RWPE2 (cell line): ENCODE results near the gene GSDME.

Experiments used
- ATAC-seq: fragments of 200-7000 bp; cut with Tn5 transposase; 3 replicates; pipeline ENCODE4 v1.9.1; 2021; ENCODE audit warnings: low read depth
- DNase-seq: peaks from one replicate; pipeline ENCODE4 v3.0.0-alpha.2; 2020; ENCODE audit warnings: low spot score
- H3K27ac ChIP-seq: fragments of 450-650 bp; 2 replicates; pipeline ENCODE4 v1.5.1; 2017; ENCODE audit warnings: mild to moderate bottlenecking; ENCODE audit not compliant: poor library complexity, severe bottlenecking
- H3K27me3 ChIP-seq: fragments of 250-450 bp; sonication (Bioruptor Pico); 2 replicates; pipeline ENCODE4 v1.5.1; 2021; ENCODE audit warnings: mild to moderate bottlenecking, moderate library complexity; ENCODE audit not compliant: insufficient read depth, poor library complexity, severe bottlenecking
- H3K36me3 ChIP-seq: fragments of 250-450 bp; sonication (Bioruptor Pico); 2 replicates; pipeline ENCODE4 v1.5.1; 2020; ENCODE audit warnings: low read depth, mild to moderate bottlenecking, moderate library complexity
- H3K4me1 ChIP-seq: fragments of 250-450 bp; sonication (Bioruptor Pico); 2 replicates; pipeline ENCODE4 v1.5.1; 2021; ENCODE audit warnings: mild to moderate bottlenecking, moderate library complexity; ENCODE audit not compliant: insufficient read depth, poor library complexity, severe bottlenecking
- H3K4me3 ChIP-seq: fragments of 250-450 bp; sonication (Bioruptor Pico); 2 replicates; pipeline ENCODE4 v1.5.1; 2021; ENCODE audit warnings: mild to moderate bottlenecking, moderate library complexity; ENCODE audit not compliant: severe bottlenecking
- H3K9me3 ChIP-seq: fragments of 250-450 bp; sonication (Bioruptor Pico); 2 replicates; pipeline ENCODE4 v1.5.1; 2021; ENCODE audit warnings: mild to moderate bottlenecking, moderate library complexity; ENCODE audit not compliant: severe bottlenecking
- CTCF ChIP-seq: fragments of 450-650 bp; IDR thresholded peaks from one replicate; pipeline ENCODE4 v1.5.1; 2017; ENCODE audit warnings: mild to moderate bottlenecking, moderate library complexity; ENCODE audit not compliant: poor library complexity, severe bottlenecking

GSDME gene

GRCh38 chr7:24700521-24701260 lies 56.6 kb downstream of the GSDME start:
- TF ChIP-seq CTCF, result no peak

GRCh38 chr7:24698531-24699266 lies 58.6 kb downstream of the GSDME start:
- Histone ChIP-seq H3K36me3 (peaks cover 39% of the 10 kb centered on the region), H3K27me3 (no peaks in the 10 kb centered on the region), H3K4me3 (no peak overlapping the region), H3K27ac (no peak overlapping the region), H3K9me3 (no peaks in the 10 kb centered on the region), H3K4me1 (peaks cover 26% of the 10 kb centered on the region)
- ATAC-seq (no peak), DNase-seq (no peak)
- no peak for TF ChIP-seq CTCF

More at GRCh38 chr7:24700521-24701260, 56.6 kb downstream of the GSDME start:
- Histone ChIP-seq H3K4me1 (peaks cover 26% of the 10 kb centered on the region), H3K27me3 (no peaks in the 10 kb centered on the region), H3K36me3 (peaks cover 50% of the 10 kb centered on the region), H3K27ac (peak overlapping the region; percentile 49), H3K4me3 (no peak overlapping the region), H3K9me3 (no peaks in the 10 kb centered on the region)
- ATAC-seq, result peak; percentile 45
- DNase-seq, result no peak

- Histone ChIP-seq H3K9me3 (no peaks in the 10 kb centered on the region), H3K36me3 (peaks cover 33% of the 10 kb centered on the region), H3K4me1 (peaks cover 26% of the 10 kb centered on the region), H3K27me3 (no peaks in the 10 kb centered on the region), H3K4me3 (no peak overlapping the region), H3K27ac (no peak overlapping the region)
- DNase-seq (no peak), ATAC-seq (no peak)
- TF ChIP-seq CTCF, result no peak
Measured at GRCh38 chr7:24697416-24697815, 59.8 kb downstream of the GSDME start.

GRCh38 chr7:24692592-24692991 lies 64.7 kb downstream of the GSDME start:
- peaks cover 2% of the 10 kb centered on the region; the same call in 1 of the 2 replicates for H3K36me3 ChIP-seq
- TF ChIP-seq CTCF, result no peak

More at GRCh38 chr7:24692592-24692991, 64.7 kb downstream of the GSDME start:
- Histone ChIP-seq H3K4me3 (no peak overlapping the region), H3K27ac (no peak overlapping the region), H3K4me1 (no peaks in the 10 kb centered on the region), H3K9me3 (no peaks in the 10 kb centered on the region), H3K27me3 (no peaks in the 10 kb centered on the region)
- no peak for DNase-seq
- ATAC-seq, result no peak
